ENCODE measurements around the gene MCRIP1. TPM values are rescaled to one million over a fixed set of nuclear protein-coding genes. Genes with fewer than 3 reads are reported as not detected.

Gene MCRIP1
- total RNA-seq, 1 experiment from 2014 or later: 38.5 TPM

DNA sequence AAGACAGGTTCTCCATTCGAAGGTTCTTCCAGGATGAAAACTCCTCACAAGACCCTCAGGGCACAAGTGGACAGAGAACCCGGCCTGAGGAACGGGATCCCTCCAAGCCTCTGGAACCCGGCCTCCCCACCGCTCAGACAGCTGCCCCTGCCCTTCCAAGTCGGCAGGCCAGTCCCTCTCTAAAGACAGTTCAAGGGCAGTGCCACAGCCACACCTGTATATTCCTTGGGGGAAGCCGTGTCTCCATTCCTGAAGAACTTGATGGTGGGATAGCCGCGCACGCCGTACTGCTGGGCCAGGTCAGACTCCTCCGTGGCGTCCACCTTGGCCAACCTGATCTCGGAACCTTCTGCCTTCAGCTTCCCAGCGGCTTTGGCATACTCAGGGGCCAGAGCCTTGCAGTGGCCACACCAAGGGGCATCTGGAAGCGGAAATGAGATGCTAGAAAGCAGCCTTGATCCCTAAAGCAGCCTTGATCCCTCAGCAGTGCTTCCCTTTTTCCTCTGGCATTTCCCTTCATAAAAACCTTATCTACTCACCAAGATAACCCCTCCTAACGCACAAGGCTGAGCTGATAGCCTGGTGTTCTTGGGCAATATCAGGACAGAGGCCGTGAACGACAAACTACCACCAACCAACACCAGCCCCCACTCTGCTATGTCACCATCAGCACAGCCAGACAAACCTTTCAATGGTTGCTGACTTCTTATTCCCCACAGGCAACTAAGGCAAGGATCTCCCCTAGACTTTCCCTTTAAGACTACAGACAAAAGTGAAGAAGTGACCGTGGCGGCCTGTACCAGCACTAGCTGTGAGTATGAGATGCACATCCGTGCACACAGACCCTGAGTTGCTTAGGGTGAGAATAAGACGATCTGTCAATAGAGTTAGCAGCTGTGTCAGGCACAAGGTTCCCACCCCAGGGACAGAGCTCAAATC is 26.1 kb upstream of the MCRIP1 start:
- Mint-ChIP-seq H3K36me3 (ENCODE audit: insufficient read depth, unreplicated experiment) (peaks cover 95% of the 10 kb centered on the region), H3K27me3 (ENCODE audit: unreplicated experiment) (no peaks in the 10 kb centered on the region), H3K27ac (ENCODE audit: unreplicated experiment) (peak overlapping the region; percentile 96), H3K9me3 (ENCODE audit: low read depth, unreplicated experiment) (no peaks in the 10 kb centered on the region), H3K4me1 (ENCODE audit: low read depth, unreplicated experiment) (peaks cover 20% of the 10 kb centered on the region), H3K4me3 (ENCODE audit: low read depth, unreplicated experiment) (peak overlapping the region; percentile 99)
- CTCF ChIA-PET: interaction anchor here (0.6 kb wide), 2 partner anchors 10 to 16 kb away, joined by 3 read pairs; no protein-coding TSS in a partner anchor
- BruUV-seq (replicated peaks): TSS peak; percentile 42
- DNase-seq: no peak
- TF ChIP-seq, protein P1, sequence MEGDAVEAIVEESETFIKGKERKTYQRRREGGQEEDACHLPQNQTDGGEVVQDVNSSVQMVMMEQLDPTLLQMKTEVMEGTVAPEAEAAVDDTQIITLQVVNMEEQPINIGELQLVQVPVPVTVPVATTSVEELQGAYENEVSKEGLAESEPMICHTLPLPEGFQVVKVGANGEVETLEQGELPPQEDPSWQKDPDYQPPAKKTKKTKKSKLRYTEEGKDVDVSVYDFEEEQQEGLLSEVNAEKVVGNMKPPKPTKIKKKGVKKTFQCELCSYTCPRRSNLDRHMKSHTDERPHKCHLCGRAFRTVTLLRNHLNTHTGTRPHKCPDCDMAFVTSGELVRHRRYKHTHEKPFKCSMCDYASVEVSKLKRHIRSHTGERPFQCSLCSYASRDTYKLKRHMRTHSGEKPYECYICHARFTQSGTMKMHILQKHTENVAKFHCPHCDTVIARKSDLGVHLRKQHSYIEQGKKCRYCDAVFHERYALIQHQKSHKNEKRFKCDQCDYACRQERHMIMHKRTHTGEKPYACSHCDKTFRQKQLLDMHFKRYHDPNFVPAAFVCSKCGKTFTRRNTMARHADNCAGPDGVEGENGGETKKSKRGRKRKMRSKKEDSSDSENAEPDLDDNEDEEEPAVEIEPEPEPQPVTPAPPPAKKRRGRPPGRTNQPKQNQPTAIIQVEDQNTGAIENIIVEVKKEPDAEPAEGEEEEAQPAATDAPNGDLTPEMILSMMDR (IDR thresholded peaks at IDR 0.05; ENCODE audit: unreplicated experiment): no peak
- intact Hi-C loops (cut with micrococcal nuclease; ENCODE audit: unreplicated experiment): no loop called here

DNA sequence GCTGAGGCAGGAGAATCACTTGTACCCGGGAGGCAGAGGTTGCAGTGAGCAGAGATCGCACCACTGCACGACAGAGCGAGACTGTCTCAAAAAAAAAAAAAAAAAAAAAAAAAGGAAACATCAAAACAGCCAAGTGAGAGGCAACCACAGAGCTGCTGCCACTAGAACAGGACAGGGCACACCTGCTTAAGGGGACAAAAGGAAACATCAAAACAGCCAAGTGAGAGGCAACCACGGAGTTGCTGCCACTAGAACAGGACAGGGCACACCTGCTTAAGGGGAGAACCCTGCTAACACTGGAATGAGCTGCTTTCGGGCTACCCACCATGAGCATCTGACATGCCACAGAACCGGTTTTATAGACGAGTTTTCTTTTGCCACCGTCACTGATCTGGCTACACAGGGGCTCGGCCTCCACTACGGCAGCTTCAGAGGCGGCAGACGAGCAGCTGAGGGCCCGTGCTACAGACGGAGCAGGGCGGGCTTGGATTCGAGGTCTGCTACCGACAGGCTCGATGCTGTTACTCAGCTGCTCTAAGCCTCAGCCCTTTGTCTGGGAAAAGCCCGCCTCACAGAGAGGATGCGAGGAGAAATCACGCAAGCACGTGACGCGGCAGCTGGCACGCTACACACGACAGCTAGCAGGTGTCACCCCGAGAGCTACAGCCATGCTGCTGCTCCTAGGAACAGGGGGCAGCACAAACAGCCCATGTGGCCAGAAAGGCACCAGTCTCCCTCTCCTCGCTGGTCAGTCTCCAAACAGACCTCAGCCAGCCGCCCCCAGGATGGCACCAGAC is 25.3 kb upstream of the MCRIP1 start:
- intact Hi-C loops (cut with micrococcal nuclease; ENCODE audit: unreplicated experiment): no loop called here
- Mint-ChIP-seq H3K9me3 (ENCODE audit: low read depth, unreplicated experiment) (no peaks in the 10 kb centered on the region), H3K27ac (ENCODE audit: unreplicated experiment) (no peak overlapping the region), H3K4me3 (ENCODE audit: low read depth, unreplicated experiment) (peak overlapping the region; percentile 99), H3K27me3 (ENCODE audit: unreplicated experiment) (no peaks in the 10 kb centered on the region), H3K4me1 (ENCODE audit: low read depth, unreplicated experiment) (peaks cover 18% of the 10 kb centered on the region), H3K36me3 (ENCODE audit: insufficient read depth, unreplicated experiment) (peaks cover 98% of the 10 kb centered on the region)
- no peak for DNase-seq
- TF ChIP-seq, protein P1 (IDR thresholded peaks at IDR 0.05; ENCODE audit: unreplicated experiment): no peak
- BruUV-seq (replicated peaks): no TSS peak
- CTCF ChIA-PET: interaction anchor here (0.6 kb wide), 1 partner anchor 17 kb away, joined by 3 read pairs; no protein-coding TSS in a partner anchor

DNA sequence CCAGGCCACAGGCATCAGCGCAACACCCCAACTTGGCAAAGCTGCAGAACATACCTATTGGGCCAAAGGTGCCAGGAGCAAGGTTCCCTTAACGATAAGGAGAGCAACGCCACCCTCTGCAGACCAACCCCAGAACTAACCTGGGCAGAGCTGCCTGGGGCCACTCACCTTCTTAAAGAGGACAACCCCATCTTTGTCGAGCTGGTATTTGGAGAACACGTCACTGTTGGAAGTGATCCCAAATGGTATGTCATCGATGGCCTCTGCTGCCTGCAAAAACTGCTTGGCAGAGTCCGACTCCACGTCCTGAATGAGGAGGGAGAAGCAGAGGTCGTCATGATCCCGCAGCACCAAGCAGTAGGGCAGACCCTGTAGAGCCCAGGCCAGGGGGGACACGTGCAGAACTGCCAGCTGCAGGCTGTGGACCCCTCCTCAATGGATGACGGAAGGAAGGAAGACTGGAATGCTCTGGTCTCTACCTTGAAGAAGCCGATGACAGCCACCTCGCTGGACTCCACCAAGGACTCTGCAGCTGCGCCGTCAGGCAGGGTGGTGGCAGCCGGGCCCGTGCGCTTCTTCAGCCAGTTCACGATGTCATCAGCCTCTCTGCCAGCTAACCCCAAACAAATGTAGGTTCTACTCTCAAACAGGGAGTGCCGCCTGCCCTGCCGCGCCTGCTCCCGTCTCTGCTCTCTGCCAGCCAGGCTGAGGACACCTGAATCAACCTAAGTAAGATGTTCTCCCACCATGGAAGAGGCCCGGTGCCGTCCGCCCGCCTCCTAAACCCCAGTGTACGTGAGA is 22.1 kb upstream of the MCRIP1 start:
- Mint-ChIP-seq H3K27me3 (ENCODE audit: unreplicated experiment) (no peaks in the 10 kb centered on the region), H3K4me3 (ENCODE audit: low read depth, unreplicated experiment) (no peak overlapping the region), H3K27ac (ENCODE audit: unreplicated experiment) (no peak overlapping the region), H3K36me3 (ENCODE audit: insufficient read depth, unreplicated experiment) (peaks cover 99% of the 10 kb centered on the region), H3K4me1 (ENCODE audit: low read depth, unreplicated experiment) (peaks cover 7% of the 10 kb centered on the region), H3K9me3 (ENCODE audit: low read depth, unreplicated experiment) (no peaks in the 10 kb centered on the region)
- no TSS peak for BruUV-seq (replicated peaks)
- DNase-seq: no peak
- TF ChIP-seq, protein P1 (IDR thresholded peaks at IDR 0.05; ENCODE audit: unreplicated experiment): no peak
- CTCF ChIA-PET: interaction anchor here (1.1 kb wide), 1 partner anchor 119 kb away, joined by 3 read pairs; no protein-coding TSS in a partner anchor
- intact Hi-C loops (cut with micrococcal nuclease; ENCODE audit: unreplicated experiment): no loop called here

DNA sequence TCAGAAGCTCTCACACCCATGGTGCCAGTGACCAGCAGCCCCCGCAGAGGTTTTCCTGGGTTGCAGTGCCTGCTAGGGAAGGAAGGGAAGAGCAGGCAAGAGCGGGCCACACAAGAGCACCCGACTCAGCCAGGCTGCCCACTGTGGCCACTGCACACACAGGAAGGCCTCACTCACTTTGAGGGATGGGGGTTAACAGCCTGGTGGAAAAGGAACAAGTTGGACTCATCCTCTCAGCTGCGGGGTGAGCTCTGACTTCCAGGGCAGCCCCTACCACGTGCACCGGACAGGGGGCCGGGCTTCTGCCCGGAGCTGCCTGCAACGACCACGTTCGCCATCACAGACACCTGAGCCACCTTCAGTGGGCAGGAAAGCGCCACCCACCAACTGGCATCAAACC is 19.1 kb upstream of the MCRIP1 start:
- no peak for DNase-seq
- peaks cover 91% of the 10 kb centered on the region for H3K36me3 Mint-ChIP-seq (ENCODE audit: insufficient read depth, unreplicated experiment)
- TF ChIP-seq, protein P1 (IDR thresholded peaks at IDR 0.05; ENCODE audit: unreplicated experiment): no peak
- intact Hi-C loops (cut with micrococcal nuclease; ENCODE audit: unreplicated experiment): no loop called here
- no peaks in the 10 kb centered on the region for H3K4me1 Mint-ChIP-seq (ENCODE audit: low read depth, unreplicated experiment)
- H3K4me3 Mint-ChIP-seq (ENCODE audit: low read depth, unreplicated experiment): no peak overlapping the region
- CTCF ChIA-PET: interaction anchor here (0.6 kb wide), 1 partner anchor 141 kb away, joined by 3 read pairs; no protein-coding TSS in a partner anchor
- BruUV-seq (replicated peaks): no TSS peak
- no peak overlapping the region for H3K27ac Mint-ChIP-seq (ENCODE audit: unreplicated experiment)
- no peaks in the 10 kb centered on the region for H3K27me3 Mint-ChIP-seq (ENCODE audit: unreplicated experiment)
- H3K9me3 Mint-ChIP-seq (ENCODE audit: low read depth, unreplicated experiment): no peaks in the 10 kb centered on the region
